IPS-NIHi11 (cell line): ENCODE results near the gene HHAT.

Source experiments
- DNase-seq: peaks from one replicate; pipeline ENCODE4 v3.0.0; 2012; ENCODE audit warnings: mixed read lengths, low spot score

HHAT gene

GRCh38 chr1:210551899-210552298 lies 223.2 kb downstream of the HHAT start:
- DNase-seq, result no peak

- no peak for DNase-seq
Measured at GRCh38 chr1:210553711-210554110, 225.0 kb downstream of the HHAT start.

- DNase-seq, result no peak
Measured at GRCh38 chr1:210554382-210554781, 225.7 kb downstream of the HHAT start.

- no peak for DNase-seq
Measured at GRCh38 chr1:210556475-210556874, 227.8 kb downstream of the HHAT start.

GRCh38 chr1:210557426-210558077 lies 228.8 kb downstream of the HHAT start:
- no peak for DNase-seq

GRCh38 chr1:210558302-210558701 lies 229.6 kb downstream of the HHAT start:
- DNase-seq, result no peak

GRCh38 chr1:210565306-210565705 lies 236.6 kb downstream of the HHAT start:
- DNase-seq, result no peak

GRCh38 chr1:210568631-210569030 lies 239.9 kb downstream of the HHAT start:
- DNase-seq, result no peak

- DNase-seq, result no peak
Measured at GRCh38 chr1:210570116-210570515, 241.4 kb downstream of the HHAT start.

GRCh38 chr1:210571356-210572284 lies 242.9 kb downstream of the HHAT start:
- DNase-seq, result no peak

- DNase-seq, result no peak
Measured at GRCh38 chr1:210573141-210573540, 244.4 kb downstream of the HHAT start.

GRCh38 chr1:210582205-210582970 lies 253.7 kb downstream of the HHAT start:
- DNase-seq, result no peak

GRCh38 chr1:210584439-210585113 lies 255.9 kb downstream of the HHAT start:
- peak; percentile 81 for DNase-seq

GRCh38 chr1:210586771-210587170 lies 258.1 kb downstream of the HHAT start:
- DNase-seq, result no peak

- DNase-seq, result no peak
Measured at GRCh38 chr1:210587566-210587965, 258.9 kb downstream of the HHAT start.

GRCh38 chr1:210588357-210588756 lies 259.7 kb downstream of the HHAT start:
- DNase-seq, result no peak

GRCh38 chr1:210588946-210589345 lies 260.2 kb downstream of the HHAT start:
- DNase-seq, result no peak

GRCh38 chr1:210591214-210591613 lies 262.5 kb downstream of the HHAT start:
- no peak for DNase-seq

- DNase-seq, result no peak
Measured at GRCh38 chr1:210594605-210595004, 265.9 kb downstream of the HHAT start.

- DNase-seq, result no peak
Measured at GRCh38 chr1:210596641-210597040, 267.9 kb downstream of the HHAT start.

GRCh38 chr1:210597555-210598134 lies 268.9 kb downstream of the HHAT start:
- DNase-seq, result no peak
